DMS114 treated with DMSO at 0.1 percent for 48 hours (cell line): ENCODE results near the gene B9D1.

Experiments used
- DNase-seq: peaks from one replicate; lab custom pipeline; 2025; ENCODE audit not compliant: unreplicated experiment; lab: John Stamatoyannopoulos, UW

B9D1 gene

DNA sequence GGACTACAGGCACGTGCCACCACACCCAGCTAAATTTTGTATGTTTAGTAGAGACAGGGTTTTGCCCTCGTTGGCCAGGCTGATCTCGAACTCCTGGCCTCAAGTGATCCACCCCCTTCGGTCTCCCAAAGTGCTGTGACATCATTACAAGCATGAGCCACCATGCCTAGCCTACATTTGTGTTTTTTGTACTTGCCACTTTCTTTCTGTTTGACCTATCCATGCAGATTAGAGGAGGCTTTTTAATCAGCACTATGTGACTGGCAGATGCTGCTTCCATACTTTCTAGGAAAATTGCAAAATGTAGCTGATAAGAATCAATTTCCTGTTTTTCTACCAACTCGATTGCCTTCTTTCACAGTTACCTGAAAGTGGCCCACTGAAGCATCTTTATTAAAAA, 57.3 kb downstream of the B9D1 start:
- DNase-seq, result no peak

GRCh38 chr17:19304751-19305150, 57.8 kb downstream of the B9D1 start:
- DNase-seq, result no peak

GRCh38 chr17:19304209-19304608, 58.3 kb downstream of the B9D1 start:
- no peak for DNase-seq

GRCh38 chr17:19303367-19303776, 59.2 kb downstream of the B9D1 start:
- DNase-seq, result no peak

- DNase-seq, result no peak
Measured at GRCh38 chr17:19302791-19303331, 59.7 kb downstream of the B9D1 start.

- DNase-seq, result no peak
Measured at GRCh38 chr17:19301973-19302372, 60.5 kb downstream of the B9D1 start.

DNA sequence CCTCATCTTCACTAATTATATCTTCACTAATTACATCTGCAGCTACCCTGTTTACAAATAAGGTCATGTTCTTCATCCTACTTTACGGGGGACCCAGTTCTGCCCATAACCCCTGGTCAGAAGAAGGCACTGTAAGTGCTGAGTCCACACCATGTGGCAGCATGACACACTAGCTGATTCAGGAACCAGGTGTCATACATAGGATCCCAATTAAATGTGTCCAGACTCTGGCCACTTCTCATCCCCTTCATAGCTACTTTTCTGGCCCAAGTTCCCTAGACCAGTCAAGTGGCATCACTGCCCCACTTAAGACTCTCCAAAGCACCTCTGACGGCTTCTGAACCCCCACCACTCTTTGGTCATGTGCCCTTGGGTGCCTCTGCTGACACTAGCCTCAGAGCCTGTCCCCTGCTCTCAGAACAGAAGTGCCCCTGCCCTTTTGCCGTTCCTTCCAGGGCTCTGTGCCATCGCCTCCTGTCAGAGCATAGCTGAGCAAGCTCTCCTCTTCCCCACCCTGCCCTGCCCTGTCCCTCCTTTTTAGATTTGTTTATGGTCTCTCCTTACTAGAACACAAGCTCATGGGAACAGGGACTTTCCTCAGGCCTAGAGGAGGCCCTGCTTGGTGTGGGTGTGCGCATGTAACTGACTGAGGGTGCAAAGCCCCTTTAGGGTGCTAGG, 61.1 kb downstream of the B9D1 start:
- no peak for DNase-seq

GRCh38 chr17:19299866-19300265, 62.7 kb downstream of the B9D1 start:
- no peak for DNase-seq

DNA sequence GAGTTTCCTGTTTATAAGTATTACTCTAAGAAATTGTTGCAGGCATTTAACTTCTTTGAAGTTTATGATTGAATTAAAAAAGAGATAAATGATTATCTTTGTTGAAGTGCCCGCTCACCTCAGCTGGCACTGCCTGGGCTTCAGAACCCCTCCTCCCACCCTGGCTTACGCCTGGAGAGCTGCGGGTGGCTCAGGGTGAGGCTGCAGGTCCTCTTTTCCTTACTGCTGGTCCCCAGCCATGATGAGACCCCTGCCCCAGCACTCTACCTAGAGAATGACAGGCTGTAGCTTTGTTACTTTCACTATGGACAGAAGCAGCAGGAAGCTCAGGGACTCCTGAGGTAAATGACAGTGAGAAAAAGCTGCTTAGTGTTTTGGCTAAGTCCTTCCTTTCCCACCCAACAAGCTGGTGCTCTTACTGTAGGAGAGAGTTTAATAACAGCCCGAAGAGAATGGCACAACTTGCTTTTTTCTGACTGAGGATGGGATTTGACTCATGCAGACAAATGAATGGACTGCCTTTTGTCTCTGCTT, 63.2 kb downstream of the B9D1 start:
- DNase-seq, result no peak

DNA sequence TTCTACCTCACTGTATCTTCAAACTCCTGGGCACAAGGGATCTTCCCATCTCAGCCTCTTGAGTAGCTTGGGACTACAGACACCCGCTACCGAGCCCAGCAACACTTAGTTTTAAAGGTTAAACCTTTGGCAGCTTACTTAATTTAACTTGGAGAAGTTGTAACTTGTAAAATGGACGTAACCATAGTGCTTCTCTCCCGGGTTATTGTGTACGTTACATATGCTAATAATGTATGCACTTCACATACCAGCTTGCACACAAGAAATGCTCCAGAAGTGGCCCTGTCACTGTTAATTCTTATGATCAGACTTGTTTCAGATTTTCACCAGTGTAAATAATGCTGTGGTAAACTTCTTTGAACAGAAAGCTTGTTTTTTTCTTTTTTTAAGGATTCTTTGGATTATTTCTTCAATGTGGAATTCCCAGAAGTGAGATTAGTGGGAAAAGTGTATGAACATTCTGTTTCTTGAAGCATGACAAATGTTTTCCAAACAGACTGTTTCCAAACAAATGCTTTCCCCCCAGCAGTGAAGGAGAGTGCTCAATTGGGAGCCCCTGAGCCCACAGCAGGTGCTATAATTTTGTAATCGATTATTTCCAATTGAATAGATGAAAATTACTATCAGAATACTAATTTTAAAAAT, 63.8 kb downstream of the B9D1 start:
- DNase-seq, result no peak

GRCh38 chr17:19296786-19297778, 65.4 kb downstream of the B9D1 start:
- no peak for DNase-seq

GRCh38 chr17:19295473-19296135, 66.9 kb downstream of the B9D1 start:
- no peak for DNase-seq

GRCh38 chr17:19294443-19294842, 68.1 kb downstream of the B9D1 start:
- no peak for DNase-seq
